Measurements from ENCODE around the gene SLC38A4.

GRCh38 chr12:46794593-46795190, 31.1 kb downstream of the SLC38A4 start:
- TF ChIP-seq CTCF (IDR thresholded peaks at IDR 0.05; ENCODE audit: poor library complexity), result no peak
- no peak for TF ChIP-seq EZH2 (IDR thresholded peaks at IDR 0.05; ENCODE audit: borderline replicate concordance)
